ENCODE data around the gene CMYA5. TPM values are rescaled to one million over a fixed set of nuclear protein-coding genes. Genes with fewer than 3 reads are reported as not detected.

CMYA5 gene
- total and polyA plus RNA-seq, 2 donors (not counting 3 experiments of a cell fraction or from before 2014, with no cell fraction given) = 0.04 to 0.20 TPM

DNA sequence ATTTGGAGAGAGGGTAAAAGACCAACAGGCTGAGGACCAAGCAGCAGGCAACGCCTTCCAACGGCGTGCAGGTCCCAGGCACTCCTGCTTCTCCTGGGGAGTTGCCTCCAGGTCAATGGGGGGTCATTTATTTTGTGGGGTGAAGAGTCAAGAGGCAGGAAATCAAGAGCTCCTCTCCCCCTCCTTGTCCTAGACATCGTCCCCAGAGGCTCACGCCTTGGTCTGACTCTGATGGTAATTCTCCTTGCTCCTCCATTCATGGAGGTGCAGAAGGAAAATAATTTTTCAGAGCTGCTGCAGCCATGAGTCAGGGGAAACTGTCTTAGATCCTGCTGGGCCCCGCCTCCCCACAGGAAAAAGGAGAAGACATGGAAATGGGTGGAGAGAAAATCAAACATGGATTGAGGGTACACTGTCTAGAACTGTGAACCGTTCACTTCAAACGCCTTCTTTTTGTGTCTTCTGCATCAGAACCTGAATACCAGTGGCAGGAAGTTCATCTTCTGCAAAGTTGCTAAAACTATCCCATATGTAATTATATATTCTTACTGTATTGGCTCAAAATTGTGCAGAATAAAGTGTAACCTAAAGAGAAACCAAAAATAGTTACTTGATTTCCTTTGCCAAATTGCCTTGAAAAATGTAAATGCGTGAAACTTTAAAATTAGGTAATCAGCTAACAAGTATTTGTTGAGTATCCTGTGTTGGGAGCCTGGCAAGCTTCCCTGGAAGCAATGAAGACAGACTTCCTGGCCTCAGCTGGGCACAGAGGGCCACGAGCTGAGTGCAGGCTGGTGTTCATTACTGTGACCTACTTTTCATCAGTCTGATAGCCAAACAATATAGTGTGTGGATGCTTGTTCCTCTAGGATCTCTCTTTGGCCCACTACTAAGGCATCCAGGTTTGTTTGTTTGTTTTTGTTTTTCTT is 142.0 kb downstream of the CMYA5 start:
- Histone ChIP-seq H3K27me3 (ENCODE audit: control insufficient read depth in 2 of 2, insufficient read depth in 2 of 2, low read length in 2 of 2) (no peaks in the 10 kb centered on the region), H3K4me2 (ENCODE audit: insufficient read depth, low read length) (no peak overlapping the region), H4K20me1 (replicated peaks; ENCODE audit: control insufficient read depth, extremely low read depth, insufficient read depth, low read length) (no peaks in the 10 kb centered on the region), H3K79me2 (ENCODE audit: control insufficient read depth, insufficient read depth, low read length) (no peaks in the 10 kb centered on the region), H3K9ac (replicated peaks; ENCODE audit: extremely low read depth, insufficient read depth, low read length) (no peak overlapping the region), H3K9me3 (replicated peaks; ENCODE audit: control insufficient read depth, insufficient read depth, low read length) (no peaks in the 10 kb centered on the region), H3K9me1 (replicated peaks; ENCODE audit: control insufficient read depth, extremely low read depth, insufficient read depth, low read length) (no peaks in the 10 kb centered on the region), H3K27ac (ENCODE audit: insufficient read depth, low read depth, low read length) (no peak overlapping the region), H3K4me1 (ENCODE audit: control insufficient read depth, extremely low read depth, insufficient read depth, low read length) (no peaks in the 10 kb centered on the region), H3K36me3 (ENCODE audit: control insufficient read depth in 2 of 2, extremely low read depth in 1 of 2, insufficient read depth in 2 of 2, low read length in 2 of 2) (no peaks in the 10 kb centered on the region), H3K4me3 (replicated peaks in 1 of 3; ENCODE audit: insufficient read depth in 1 of 3, low read depth in 1 of 3, low read length in 3 of 3) (no peak overlapping the region), H2AFZ (ENCODE audit: low read depth, low read length) (no peak overlapping the region)
- TF ChIP-seq EZH2 (IDR thresholded peaks at IDR 0.05; ENCODE audit: borderline replicate concordance, low read depth, low read length, severe bottlenecking) (no peak), JUN (IDR thresholded peaks at IDR 0.05; ENCODE audit: borderline replicate concordance, insufficient read depth, insufficient read length, low read depth) (no peak), MYC (IDR thresholded peaks at IDR 0.05; ENCODE audit: low read depth, low read length) (no peak), FOS (IDR thresholded peaks at IDR 0.05; ENCODE audit: borderline replicate concordance, insufficient read depth, low read length) (no peak), GATA2 (IDR thresholded peaks at IDR 0.05; ENCODE audit: insufficient read depth, insufficient read length, low read depth, low read length) (no peak), POLR2AphosphoS5 (IDR thresholded peaks at IDR 0.05; ENCODE audit: insufficient read depth, low read depth, low read length) (no peak), POLR2A (IDR thresholded peaks at IDR 0.05; ENCODE audit: low read depth, low read length) (no peak)
- TF ChIP-seq, protein P1, sequence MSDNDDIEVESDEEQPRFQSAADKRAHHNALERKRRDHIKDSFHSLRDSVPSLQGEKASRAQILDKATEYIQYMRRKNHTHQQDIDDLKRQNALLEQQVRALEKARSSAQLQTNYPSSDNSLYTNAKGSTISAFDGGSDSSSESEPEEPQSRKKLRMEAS (IDR thresholded peaks at IDR 0.05; ENCODE audit: insufficient read depth, insufficient read length) = no peak
- TF ChIP-seq, protein P2, sequence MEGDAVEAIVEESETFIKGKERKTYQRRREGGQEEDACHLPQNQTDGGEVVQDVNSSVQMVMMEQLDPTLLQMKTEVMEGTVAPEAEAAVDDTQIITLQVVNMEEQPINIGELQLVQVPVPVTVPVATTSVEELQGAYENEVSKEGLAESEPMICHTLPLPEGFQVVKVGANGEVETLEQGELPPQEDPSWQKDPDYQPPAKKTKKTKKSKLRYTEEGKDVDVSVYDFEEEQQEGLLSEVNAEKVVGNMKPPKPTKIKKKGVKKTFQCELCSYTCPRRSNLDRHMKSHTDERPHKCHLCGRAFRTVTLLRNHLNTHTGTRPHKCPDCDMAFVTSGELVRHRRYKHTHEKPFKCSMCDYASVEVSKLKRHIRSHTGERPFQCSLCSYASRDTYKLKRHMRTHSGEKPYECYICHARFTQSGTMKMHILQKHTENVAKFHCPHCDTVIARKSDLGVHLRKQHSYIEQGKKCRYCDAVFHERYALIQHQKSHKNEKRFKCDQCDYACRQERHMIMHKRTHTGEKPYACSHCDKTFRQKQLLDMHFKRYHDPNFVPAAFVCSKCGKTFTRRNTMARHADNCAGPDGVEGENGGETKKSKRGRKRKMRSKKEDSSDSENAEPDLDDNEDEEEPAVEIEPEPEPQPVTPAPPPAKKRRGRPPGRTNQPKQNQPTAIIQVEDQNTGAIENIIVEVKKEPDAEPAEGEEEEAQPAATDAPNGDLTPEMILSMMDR (IDR thresholded peaks at IDR 0.05; ENCODE audit: extremely low read depth in 1 of 2, insufficient read depth in 1 of 2, low read depth in 1 of 2, low read length in 2 of 2) = no peak
- BruUV-seq (replicated peaks) = no TSS peak
- ChIA-PET CTCF (no interaction called here), POLR2A (no interaction called here)
- intact Hi-C loops (cut with micrococcal nuclease) (no loop called here), dilution Hi-C loops (cut with MboI; ENCODE audit: extremely low pct_ligation_motif_present, low sequenced_read_pairs) (no loop called here)
- no peak for DNase-seq (ENCODE audit: low read depth, low spot score)
- peak; percentile 4 for FAIRE-seq

Measured in endothelial cell of umbilical vein (primary cell).